Activated CD8-positive, alpha-beta T cell treated with anti-CD3 and anti-CD28 coated beads, Interleukin-2, amount 10 ng/mL, durations not matched to agents 7 days and 5 days (primary cell): ENCODE results near the gene SRGN. TPM values are rescaled to one million over a fixed set of nuclear protein-coding genes. Genes with fewer than 3 reads are reported as not detected.

Experiments
- ATAC-seq: fragments of 150-1000 bp; cut with Tn5 transposase; one replicate; pipeline ENCODE4 v1.10.0; 2021; ENCODE audit warnings: moderate library complexity
- CTCF ChIA-PET: fragments of 350-600 bp; sonication (Branson Sonifier 250); formaldehyde crosslinking; loops from one replicate; lab custom pipeline; 2021; ENCODE audit warnings: antibody characterized with exemption; lab: Charles Lee
- POLR2A ChIA-PET: fragments of 350-600 bp; sonication (Branson Sonifier 250); formaldehyde crosslinking; loops from one replicate; lab custom pipeline; 2021; ENCODE audit warnings: antibody characterized with exemption; lab: Charles Lee
- DNase-seq: peaks from one replicate; pipeline ENCODE4 v3.0.0-alpha.2; 2020
- H3K27ac Mint-ChIP-seq: one replicate; pipeline ENCODE4 v1.8.0; 2021; ENCODE audit warnings: mild to moderate bottlenecking, mixed read lengths
- H3K27me3 Mint-ChIP-seq: one replicate; pipeline ENCODE4 v1.8.0; 2021; ENCODE audit warnings: low read depth, mixed read lengths
- H3K36me3 Mint-ChIP-seq: one replicate; pipeline ENCODE4 v1.8.0; 2021; ENCODE audit warnings: low read depth, mixed read lengths
- H3K4me1 Mint-ChIP-seq: one replicate; pipeline ENCODE4 v1.8.0; 2021; ENCODE audit warnings: low read depth, mixed read lengths
- H3K4me3 Mint-ChIP-seq: one replicate; pipeline ENCODE4 v1.8.0; 2021; ENCODE audit warnings: mild to moderate bottlenecking, mixed read lengths
- H3K9me3 Mint-ChIP-seq: one replicate; pipeline ENCODE4 v1.8.0; 2022; ENCODE audit warnings: mixed read lengths; ENCODE audit not compliant: insufficient read depth
- total RNA-seq, 2 experiments: library from RNA; stranded (reverse); gene quantifications; one replicate each; pipeline ENCODE4 v1.2.3, GENCODE V29; 2021

The SRGN gene
- total RNA-seq, 2 experiments from 2014 or later: 166 to 168 TPM

GRCh38 chr10:69104994-69105790 is 17.3 kb downstream of the SRGN start:
- Mint-ChIP-seq H3K27ac (no peak overlapping the region), H3K9me3 (no peaks in the 10 kb centered on the region), H3K27me3 (no peaks in the 10 kb centered on the region), H3K4me3 (no peak overlapping the region), H3K4me1 (peaks cover 27% of the 10 kb centered on the region), H3K36me3 (peaks cover 46% of the 10 kb centered on the region)
- POLR2A ChIA-PET: interaction anchor here (1.2 kb wide), 1 partner anchor 15 kb away, joined by 3 read pairs; no protein-coding TSS in a partner anchor
- DNase-seq (no peak), ATAC-seq (no peak)
- CTCF ChIA-PET: interaction anchor here (0.7 to 1.8 kb wide), 5 partner anchors 10 to 124 kb away, joined by 3 to 8 read pairs (median 4); no protein-coding TSS in a partner anchor

- DNase-seq (no peak), ATAC-seq (peak; percentile 13)
- peaks cover 29% of the 10 kb centered on the region for H3K36me3 Mint-ChIP-seq
- no peaks in the 10 kb centered on the region for H3K9me3 Mint-ChIP-seq
- peaks cover 3% of the 10 kb centered on the region for H3K27me3 Mint-ChIP-seq
- no peak overlapping the region for H3K4me3 Mint-ChIP-seq
- no peak overlapping the region for H3K27ac Mint-ChIP-seq
- H3K4me1 Mint-ChIP-seq: peaks cover 8% of the 10 kb centered on the region
- ChIA-PET POLR2A (no interaction called here), CTCF (interaction anchor here (0.7 kb wide), 1 partner anchor 15 kb away, joined by 4 read pairs; no protein-coding TSS in a partner anchor)
Observed at GRCh38 chr10:69107176-69107490, 19.2 kb downstream of the SRGN start.

- Mint-ChIP-seq H3K36me3 (peaks cover 23% of the 10 kb centered on the region), H3K27me3 (peaks cover 3% of the 10 kb centered on the region), H3K27ac (no peak overlapping the region), H3K4me3 (no peak overlapping the region), H3K9me3 (no peaks in the 10 kb centered on the region), H3K4me1 (peaks cover 3% of the 10 kb centered on the region)
- ChIA-PET CTCF (interaction anchor here (0.7 kb wide), 1 partner anchor 14 kb away, joined by 4 read pairs; no protein-coding TSS in a partner anchor), POLR2A (no interaction called here)
- DNase-seq (no peak), ATAC-seq (peak; percentile 29)
Observed at GRCh38 chr10:69107699-69108098, 19.8 kb downstream of the SRGN start.

- Mint-ChIP-seq H3K36me3 (peaks cover 4% of the 10 kb centered on the region), H3K4me1 (peaks cover 8% of the 10 kb centered on the region), H3K27me3 (peaks cover 5% of the 10 kb centered on the region), H3K9me3 (no peaks in the 10 kb centered on the region), H3K27ac (no peak overlapping the region), H3K4me3 (no peak overlapping the region)
- ChIA-PET CTCF (no interaction called here), POLR2A (no interaction called here)
- DNase-seq (no peak), ATAC-seq (no peak)
Observed at GRCh38 chr10:69119896-69120295, 32.0 kb downstream of the SRGN start.

GRCh38 chr10:69123306-69123746 is 35.4 kb downstream of the SRGN start:
- Mint-ChIP-seq H3K9me3 (no peaks in the 10 kb centered on the region), H3K27ac (peak overlapping the region; percentile 95), H3K4me1 (peaks cover 26% of the 10 kb centered on the region), H3K27me3 (no peaks in the 10 kb centered on the region), H3K36me3 (peaks cover 9% of the 10 kb centered on the region), H3K4me3 (peak overlapping the region; percentile 88)
- ChIA-PET CTCF (interaction anchor here (1.0 to 3.6 kb wide), 3 partner anchors 29 to 136 kb away, joined by 4 to 16 read pairs (median 11); no protein-coding TSS in a partner anchor), POLR2A (interaction anchor here (1.0 kb wide), 1 partner anchor 35 kb away, joined by 3 read pairs; the partner anchor contains the start of gene SRGN)
- DNase-seq: no peak
- peak; percentile 34 for ATAC-seq

- peak within 1 kb of the TSS; percentile 89 for H3K4me3 Mint-ChIP-seq
- peaks cover 10% of the 10 kb centered on the region for H3K36me3 Mint-ChIP-seq
- H3K4me1 Mint-ChIP-seq: peaks cover 29% of the 10 kb centered on the region
- no peaks in the 10 kb centered on the region for H3K27me3 Mint-ChIP-seq
- peak within 1 kb of the TSS; percentile 95 for H3K27ac Mint-ChIP-seq
- H3K9me3 Mint-ChIP-seq: no peaks in the 10 kb centered on the region
- ChIA-PET POLR2A (interaction anchor here (0.6 to 1.2 kb wide), 6 partner anchors 8 to 134 kb away, joined by 3 to 6 read pairs (median 3); partner anchors contain the start of gene SRGN), CTCF (interaction anchor here (0.8 to 3.6 kb wide), 10 partner anchors 11 to 168 kb away, joined by 3 to 16 read pairs (median 4); partner anchors contain the start of gene DDX21)
- ATAC-seq (peak; percentile 94), DNase-seq (peak; percentile 99)
Observed at GRCh38 chr10:69123747-69124562, 36.1 kb downstream of the SRGN start, which contains the start of gene VPS26A. Gene VPS26A (plus strand): TSS chr10:69124178. CDS start chr10:69124278, 100 bp downstream.

GRCh38 chr10:69124563-69125268 is 36.8 kb downstream of the SRGN start:
- peak overlapping the region; percentile 89 for H3K4me3 Mint-ChIP-seq
- DNase-seq (peak; percentile 83), ATAC-seq (peak; percentile 31)
- H3K4me1 Mint-ChIP-seq: peaks cover 32% of the 10 kb centered on the region
- no peaks in the 10 kb centered on the region for H3K27me3 Mint-ChIP-seq
- POLR2A ChIA-PET: interaction anchor here (0.6 to 1.2 kb wide), 6 partner anchors 9 to 284 kb away, joined by 3 to 6 read pairs (median 3); partner anchors contain the start of gene SRGN
- H3K27ac Mint-ChIP-seq: peak overlapping the region; percentile 91
- H3K9me3 Mint-ChIP-seq: no peaks in the 10 kb centered on the region
- H3K36me3 Mint-ChIP-seq: peaks cover 12% of the 10 kb centered on the region
- CTCF ChIA-PET: interaction anchor here (0.8 to 1.7 kb wide), 10 partner anchors 11 to 169 kb away, joined by 3 to 13 read pairs (median 4); partner anchors contain the start of gene DDX21

GRCh38 chr10:69125554-69125953 is 37.7 kb downstream of the SRGN start:
- Mint-ChIP-seq H3K27me3 (no peaks in the 10 kb centered on the region), H3K36me3 (peaks cover 14% of the 10 kb centered on the region), H3K4me3 (peak overlapping the region; percentile 89), H3K9me3 (no peaks in the 10 kb centered on the region), H3K4me1 (peaks cover 37% of the 10 kb centered on the region), H3K27ac (no peak overlapping the region)
- ChIA-PET POLR2A (interaction anchor here (1.2 kb wide), 1 partner anchor 10 kb away, joined by 5 read pairs; no protein-coding TSS in a partner anchor), CTCF (interaction anchor here (0.9 to 1.7 kb wide), 9 partner anchors 10 to 170 kb away, joined by 3 to 13 read pairs (median 4); partner anchors contain the start of gene DDX21)
- ATAC-seq: no peak
- DNase-seq: no peak

- no peak for ATAC-seq
- ChIA-PET POLR2A (no interaction called here), CTCF (interaction anchor here (1.3 to 1.8 kb wide), 2 partner anchors 8 to 149 kb away, joined by 4 read pairs; no protein-coding TSS in a partner anchor)
- H3K4me1 Mint-ChIP-seq: peaks cover 48% of the 10 kb centered on the region
- no peak overlapping the region for H3K4me3 Mint-ChIP-seq
- DNase-seq: no peak
- H3K27me3 Mint-ChIP-seq: no peaks in the 10 kb centered on the region
- H3K27ac Mint-ChIP-seq: no peak overlapping the region
- H3K36me3 Mint-ChIP-seq: peaks cover 33% of the 10 kb centered on the region
- H3K9me3 Mint-ChIP-seq: no peaks in the 10 kb centered on the region
Observed at GRCh38 chr10:69130251-69130650, 42.3 kb downstream of the SRGN start.

GRCh38 chr10:69139961-69140360 is 52.1 kb downstream of the SRGN start:
- Mint-ChIP-seq H3K27ac (no peak overlapping the region), H3K4me3 (no peak overlapping the region), H3K36me3 (peaks cover 31% of the 10 kb centered on the region), H3K27me3 (no peaks in the 10 kb centered on the region), H3K9me3 (no peaks in the 10 kb centered on the region), H3K4me1 (peaks cover 3% of the 10 kb centered on the region)
- ATAC-seq (no peak), DNase-seq (no peak)
- CTCF ChIA-PET: interaction anchor here (1.0 to 1.4 kb wide), 2 partner anchors 15 to 31 kb away, joined by 3 read pairs; no protein-coding TSS in a partner anchor
- POLR2A ChIA-PET: no interaction called here
